ENCODE measurements around the gene GALNTL6. TPM values are rescaled to one million over a fixed set of nuclear protein-coding genes. Genes with fewer than 3 reads are reported as not detected.

The GALNTL6 gene
- total and polyA plus RNA-seq, 7 donors, result 0.14 to 2.5 (median 0.42) TPM; not detected in 1

- TF ChIP-seq EP300 (IDR thresholded peaks at IDR 0.05), result no peak
- no peak for TF ChIP-seq POLR2A (IDR thresholded peaks at IDR 0.05)
- no peak for TF ChIP-seq POLR2AphosphoS5 (IDR thresholded peaks at IDR 0.05)
- TF ChIP-seq CTCF (IDR thresholded peaks at IDR 0.05), result no peak
- H3K27me3 ChIP-seq, result no peaks in the 10 kb centered on the region
- no peaks in the 10 kb centered on the region for H3K4me1 ChIP-seq
- no peaks in the 10 kb centered on the region for H3K36me3 ChIP-seq
- intact Hi-C loops (cut with DNase I), result no loop called here
- no peak overlapping the region for H3K27ac ChIP-seq
- DNase-seq, result no peak
- no peak overlapping the region for H3K4me3 ChIP-seq
- no peaks in the 10 kb centered on the region for H3K9me3 ChIP-seq
- 90% methylated on average over 8 of the region's 8 CpGs for WGBS, 2 donors
Measured at GRCh38 chr4:171849686-171850222, 36.5 kb downstream of the GALNTL6 start.

GRCh38 chr4:171851295-171851694, 38.1 kb downstream of the GALNTL6 start:
- Histone ChIP-seq H3K4me3 (no peak overlapping the region), H3K36me3 (no peaks in the 10 kb centered on the region), H3K9me3 (no peaks in the 10 kb centered on the region), H3K4me1 (no peaks in the 10 kb centered on the region), H3K27ac (no peak overlapping the region), H3K27me3 (no peaks in the 10 kb centered on the region)
- TF ChIP-seq POLR2AphosphoS5 (IDR thresholded peaks at IDR 0.05), result no peak
- no peak for TF ChIP-seq EP300 (IDR thresholded peaks at IDR 0.05)
- TF ChIP-seq CTCF (IDR thresholded peaks at IDR 0.05), result no peak
- TF ChIP-seq POLR2A (IDR thresholded peaks at IDR 0.05), result no peak
- intact Hi-C loops (cut with DNase I), result no loop called here
- no peak for DNase-seq

DNA sequence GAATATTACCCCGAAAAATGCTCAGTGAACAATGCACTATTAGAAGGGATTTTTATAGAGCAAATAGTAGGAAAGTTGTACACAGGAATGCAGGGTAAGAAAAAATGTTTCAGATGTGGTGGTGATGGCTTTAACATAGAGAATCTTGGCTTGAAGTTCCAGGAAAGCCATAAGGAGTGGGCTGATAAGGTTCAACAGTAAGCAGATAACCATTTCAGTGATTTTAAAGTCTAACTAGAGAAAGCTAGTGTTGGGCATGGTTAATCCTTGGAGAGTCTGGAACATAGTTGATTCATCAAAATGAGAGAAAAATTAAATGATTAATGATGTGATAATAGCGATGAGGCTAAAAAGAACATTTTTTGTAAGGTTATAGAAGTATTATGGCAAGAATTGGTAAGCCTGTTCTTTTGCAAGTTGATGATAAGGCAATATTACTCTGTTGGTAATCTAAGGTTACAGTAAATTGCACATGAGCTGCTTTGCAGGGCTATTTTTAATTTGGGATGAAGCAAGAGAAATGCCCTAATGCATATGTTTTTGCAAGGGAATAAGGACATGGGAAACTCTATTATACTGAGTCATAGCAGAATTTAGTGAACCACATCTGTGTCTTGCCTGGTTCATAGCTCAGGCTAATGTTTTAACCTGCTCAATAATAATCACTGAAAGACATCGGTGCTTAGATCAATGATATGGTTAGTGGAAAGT, 44.3 kb downstream of the GALNTL6 start:
- Histone ChIP-seq H3K36me3 (no peaks in the 10 kb centered on the region), H3K9me3 (no peaks in the 10 kb centered on the region), H3K27me3 (no peaks in the 10 kb centered on the region), H3K4me1 (no peaks in the 10 kb centered on the region), H3K27ac (no peak overlapping the region), H3K4me3 (no peak overlapping the region)
- TF ChIP-seq CTCF (IDR thresholded peaks at IDR 0.05), result no peak
- TF ChIP-seq POLR2AphosphoS5 (IDR thresholded peaks at IDR 0.05), result no peak
- TF ChIP-seq EP300 (IDR thresholded peaks at IDR 0.05), result no peak
- TF ChIP-seq POLR2A (IDR thresholded peaks at IDR 0.05), result no peak
- 75 to 89% methylated on average over 3 of the region's 3 CpGs for WGBS, 2 donors
- intact Hi-C loops (cut with DNase I), result no loop called here
- no peak for DNase-seq

GRCh38 chr4:171875291-171875690, 62.1 kb downstream of the GALNTL6 start:
- H3K27me3 ChIP-seq, result no peaks in the 10 kb centered on the region
- intact Hi-C loops (cut with DNase I), result no loop called here
- no peaks in the 10 kb centered on the region for H3K9me3 ChIP-seq
- no peak overlapping the region for H3K4me3 ChIP-seq
- WGBS, 2 donors, result 68 to 74% methylated on average over 3 of the region's 3 CpGs
- DNase-seq, result no peak
- H3K27ac ChIP-seq, result no peak overlapping the region
- no peaks in the 10 kb centered on the region for H3K4me1 ChIP-seq
- TF ChIP-seq POLR2A (IDR thresholded peaks at IDR 0.05) (no peak), POLR2AphosphoS5 (IDR thresholded peaks at IDR 0.05) (no peak), CTCF (IDR thresholded peaks at IDR 0.05) (no peak), EP300 (IDR thresholded peaks at IDR 0.05) (no peak)
- H3K36me3 ChIP-seq, result no peaks in the 10 kb centered on the region
